KMS-11 (cell line): ENCODE results near the gene CTNNA1.

Experiments
- H2AFZ ChIP-seq: fragments of 200-600 bp; sonication (generic); 2 replicates; pipeline ENCODE4 v1.6.1; 2016; ENCODE audit warnings: antibody characterized with exemption, mixed run types, low read depth
- H3K27ac ChIP-seq: fragments of 200-600 bp; sonication (generic); 2 replicates; pipeline ENCODE4 v1.6.1; 2016; ENCODE audit warnings: mild to moderate bottlenecking, mixed run types
- H3K27me3 ChIP-seq: fragments of 200-600 bp; sonication (generic); 2 replicates; pipeline ENCODE4 v1.6.1; 2017; ENCODE audit warnings: mild to moderate bottlenecking, low read depth, mixed run types, moderate library complexity; ENCODE audit not compliant: insufficient read depth
- H3K36me3 ChIP-seq: fragments of 200-600 bp; sonication (generic); 2 replicates; pipeline ENCODE4 v1.6.1; 2017; ENCODE audit warnings: mild to moderate bottlenecking, mixed run types; ENCODE audit not compliant: insufficient read depth
- H3K4me1 ChIP-seq: fragments of 200-600 bp; sonication (generic); 2 replicates; pipeline ENCODE4 v1.6.1; 2016; ENCODE audit warnings: mild to moderate bottlenecking, low read depth, mixed run types; ENCODE audit not compliant: poor library complexity, severe bottlenecking
- H3K4me2 ChIP-seq: fragments of 200-600 bp; sonication (generic); 2 replicates; pipeline ENCODE4 v1.7.0; 2016; ENCODE audit warnings: mild to moderate bottlenecking, mixed run types
- H3K4me3 ChIP-seq: fragments of 200-600 bp; sonication (generic); IDR thresholded peaks from 2 replicates; pipeline ENCODE4 v1.6.1; 2017; ENCODE audit warnings: low read depth, low read length, mixed read lengths; ENCODE audit not compliant: insufficient read depth
- H3K79me2 ChIP-seq: fragments of 200-600 bp; sonication (generic); 2 replicates; pipeline ENCODE4 v1.6.1; 2016; ENCODE audit warnings: low read depth, mixed run types; ENCODE audit not compliant: insufficient read depth
- H3K9ac ChIP-seq: fragments of 200-600 bp; sonication (generic); 2 replicates; pipeline ENCODE4 v1.6.1; 2016; ENCODE audit warnings: mild to moderate bottlenecking, mixed run types
- H4K20me1 ChIP-seq: fragments of 200-600 bp; sonication (generic); 2 replicates; pipeline ENCODE4 v1.6.1; 2016; ENCODE audit warnings: mild to moderate bottlenecking, mixed run types; ENCODE audit not compliant: insufficient read depth
- TF ChIP-seq, protein P1 (sequence below): fragments of 200-600 bp; sonication (generic); conservative IDR thresholded peaks from 2 replicates; pipeline ENCODE4 v1.6.1; 2017; ENCODE audit warnings: low read depth, mild to moderate bottlenecking, antibody characterized with exemption, low read length, moderate library complexity, mixed read lengths

Gene CTNNA1

GRCh38 chr5:138954257-138955012, 201.2 kb downstream of the CTNNA1 start:
- H4K20me1 ChIP-seq: no peaks in the 10 kb centered on the region

GRCh38 chr5:138955013-138955660, 201.9 kb downstream of the CTNNA1 start:
- Histone ChIP-seq H4K20me1 (no peaks in the 10 kb centered on the region), H3K4me1 (peaks cover 46% of the 10 kb centered on the region), H2AFZ (no peak overlapping the region), H3K27me3 (no peaks in the 10 kb centered on the region), H3K79me2 (no peaks in the 10 kb centered on the region), H3K27ac (no peak overlapping the region), H3K4me2 (no peak overlapping the region; the same call in 1 of the 2 replicates), H3K36me3 (no peaks in the 10 kb centered on the region), H3K4me3 (no peak overlapping the region), H3K9ac (no peak overlapping the region)
- TF ChIP-seq, protein P1, sequence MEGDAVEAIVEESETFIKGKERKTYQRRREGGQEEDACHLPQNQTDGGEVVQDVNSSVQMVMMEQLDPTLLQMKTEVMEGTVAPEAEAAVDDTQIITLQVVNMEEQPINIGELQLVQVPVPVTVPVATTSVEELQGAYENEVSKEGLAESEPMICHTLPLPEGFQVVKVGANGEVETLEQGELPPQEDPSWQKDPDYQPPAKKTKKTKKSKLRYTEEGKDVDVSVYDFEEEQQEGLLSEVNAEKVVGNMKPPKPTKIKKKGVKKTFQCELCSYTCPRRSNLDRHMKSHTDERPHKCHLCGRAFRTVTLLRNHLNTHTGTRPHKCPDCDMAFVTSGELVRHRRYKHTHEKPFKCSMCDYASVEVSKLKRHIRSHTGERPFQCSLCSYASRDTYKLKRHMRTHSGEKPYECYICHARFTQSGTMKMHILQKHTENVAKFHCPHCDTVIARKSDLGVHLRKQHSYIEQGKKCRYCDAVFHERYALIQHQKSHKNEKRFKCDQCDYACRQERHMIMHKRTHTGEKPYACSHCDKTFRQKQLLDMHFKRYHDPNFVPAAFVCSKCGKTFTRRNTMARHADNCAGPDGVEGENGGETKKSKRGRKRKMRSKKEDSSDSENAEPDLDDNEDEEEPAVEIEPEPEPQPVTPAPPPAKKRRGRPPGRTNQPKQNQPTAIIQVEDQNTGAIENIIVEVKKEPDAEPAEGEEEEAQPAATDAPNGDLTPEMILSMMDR: no peak

More at GRCh38 chr5:138954257-138955012, 201.2 kb downstream of the CTNNA1 start:
- H2AFZ ChIP-seq: no peak overlapping the region
- TF ChIP-seq, protein P1: no peak
- no peaks in the 10 kb centered on the region for H3K79me2 ChIP-seq
- H3K36me3 ChIP-seq: no peaks in the 10 kb centered on the region
- no peak overlapping the region; the same call in 1 of the 2 replicates for H3K4me2 ChIP-seq
- no peaks in the 10 kb centered on the region for H3K27me3 ChIP-seq
- H3K4me3 ChIP-seq: no peak overlapping the region
- peak overlapping the region; percentile 30; the same call in 1 of the 2 replicates for H3K9ac ChIP-seq
- peaks cover 46% of the 10 kb centered on the region for H3K4me1 ChIP-seq
- no peak overlapping the region for H3K27ac ChIP-seq

- H3K4me1 ChIP-seq: peaks cover 46% of the 10 kb centered on the region
- H3K36me3 ChIP-seq: no peaks in the 10 kb centered on the region
- H2AFZ ChIP-seq: no peak overlapping the region
- no peak overlapping the region for H3K4me3 ChIP-seq
- TF ChIP-seq, protein P1: no peak
- H3K4me2 ChIP-seq: no peak overlapping the region; the same call in 1 of the 2 replicates
- H3K9ac ChIP-seq: no peak overlapping the region
- no peaks in the 10 kb centered on the region for H3K27me3 ChIP-seq
- H3K27ac ChIP-seq: no peak overlapping the region
- no peaks in the 10 kb centered on the region for H3K79me2 ChIP-seq
- H4K20me1 ChIP-seq: no peaks in the 10 kb centered on the region
Observed at GRCh38 chr5:138955671-138956295, 202.6 kb downstream of the CTNNA1 start.

- no peak overlapping the region for H3K27ac ChIP-seq
- TF ChIP-seq, protein P1: no peak
- no peaks in the 10 kb centered on the region for H4K20me1 ChIP-seq
- H3K4me1 ChIP-seq: peaks cover 44% of the 10 kb centered on the region
- no peak overlapping the region for H3K4me2 ChIP-seq
- no peak overlapping the region for H3K9ac ChIP-seq
- H3K79me2 ChIP-seq: no peaks in the 10 kb centered on the region
- H2AFZ ChIP-seq: no peak overlapping the region
- H3K27me3 ChIP-seq: no peaks in the 10 kb centered on the region
- H3K36me3 ChIP-seq: no peaks in the 10 kb centered on the region
- H3K4me3 ChIP-seq: no peak overlapping the region
Observed at GRCh38 chr5:138956801-138957200, 203.6 kb downstream of the CTNNA1 start.
